ENCODE measurements around the gene GRHL3.

DNA sequence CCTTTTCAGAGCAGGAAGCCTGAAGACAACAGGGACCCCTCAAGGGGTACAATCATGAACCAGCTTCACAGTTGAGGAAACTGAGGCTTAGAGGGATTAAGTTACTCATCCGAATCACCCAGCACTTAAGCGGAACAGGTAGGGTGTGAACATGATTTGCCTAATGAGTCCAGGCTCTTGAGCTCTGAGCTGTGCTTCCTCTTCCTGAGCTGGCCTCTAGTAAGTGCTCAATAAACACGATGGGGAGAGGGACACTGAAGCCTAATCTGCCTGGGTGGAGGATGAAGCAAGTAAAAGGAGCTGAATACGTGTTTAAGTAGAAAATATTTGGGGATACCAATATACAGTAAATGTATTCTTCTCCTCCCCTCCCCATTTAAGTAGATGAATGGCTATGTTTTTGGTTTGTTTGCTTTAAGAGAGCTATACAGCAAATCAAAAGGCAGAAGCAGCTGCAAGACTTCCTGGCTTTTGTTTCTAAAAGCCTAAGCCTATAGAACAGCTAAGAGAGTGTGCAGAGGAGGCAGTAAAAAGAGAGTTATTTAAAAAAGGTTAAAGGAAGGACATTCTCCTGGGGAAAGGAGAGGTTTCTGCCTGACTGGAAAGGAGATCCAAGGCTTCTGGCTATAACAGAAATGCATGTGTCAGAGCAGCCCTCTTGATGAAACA lies 74.0 kb downstream of the GRHL3 start:
- TF ChIP-seq, protein P1, sequence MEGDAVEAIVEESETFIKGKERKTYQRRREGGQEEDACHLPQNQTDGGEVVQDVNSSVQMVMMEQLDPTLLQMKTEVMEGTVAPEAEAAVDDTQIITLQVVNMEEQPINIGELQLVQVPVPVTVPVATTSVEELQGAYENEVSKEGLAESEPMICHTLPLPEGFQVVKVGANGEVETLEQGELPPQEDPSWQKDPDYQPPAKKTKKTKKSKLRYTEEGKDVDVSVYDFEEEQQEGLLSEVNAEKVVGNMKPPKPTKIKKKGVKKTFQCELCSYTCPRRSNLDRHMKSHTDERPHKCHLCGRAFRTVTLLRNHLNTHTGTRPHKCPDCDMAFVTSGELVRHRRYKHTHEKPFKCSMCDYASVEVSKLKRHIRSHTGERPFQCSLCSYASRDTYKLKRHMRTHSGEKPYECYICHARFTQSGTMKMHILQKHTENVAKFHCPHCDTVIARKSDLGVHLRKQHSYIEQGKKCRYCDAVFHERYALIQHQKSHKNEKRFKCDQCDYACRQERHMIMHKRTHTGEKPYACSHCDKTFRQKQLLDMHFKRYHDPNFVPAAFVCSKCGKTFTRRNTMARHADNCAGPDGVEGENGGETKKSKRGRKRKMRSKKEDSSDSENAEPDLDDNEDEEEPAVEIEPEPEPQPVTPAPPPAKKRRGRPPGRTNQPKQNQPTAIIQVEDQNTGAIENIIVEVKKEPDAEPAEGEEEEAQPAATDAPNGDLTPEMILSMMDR (IDR thresholded peaks at IDR 0.05), result no peak
- TF ChIP-seq MXD4 (CRISPR knock-in tag; IDR thresholded peaks at IDR 0.05; ENCODE audit: borderline replicate concordance), result no peak
- TF ChIP-seq, protein P2, sequence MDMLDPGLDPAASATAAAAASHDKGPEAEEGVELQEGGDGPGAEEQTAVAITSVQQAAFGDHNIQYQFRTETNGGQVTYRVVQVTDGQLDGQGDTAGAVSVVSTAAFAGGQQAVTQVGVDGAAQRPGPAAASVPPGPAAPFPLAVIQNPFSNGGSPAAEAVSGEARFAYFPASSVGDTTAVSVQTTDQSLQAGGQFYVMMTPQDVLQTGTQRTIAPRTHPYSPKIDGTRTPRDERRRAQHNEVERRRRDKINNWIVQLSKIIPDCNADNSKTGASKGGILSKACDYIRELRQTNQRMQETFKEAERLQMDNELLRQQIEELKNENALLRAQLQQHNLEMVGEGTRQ (CRISPR knock-in tag; IDR thresholded peaks at IDR 0.05), result no peak
- TF ChIP-seq TEAD4 (CRISPR knock-in tag; IDR thresholded peaks at IDR 0.05), result no peak
- TF ChIP-seq, protein P3, sequence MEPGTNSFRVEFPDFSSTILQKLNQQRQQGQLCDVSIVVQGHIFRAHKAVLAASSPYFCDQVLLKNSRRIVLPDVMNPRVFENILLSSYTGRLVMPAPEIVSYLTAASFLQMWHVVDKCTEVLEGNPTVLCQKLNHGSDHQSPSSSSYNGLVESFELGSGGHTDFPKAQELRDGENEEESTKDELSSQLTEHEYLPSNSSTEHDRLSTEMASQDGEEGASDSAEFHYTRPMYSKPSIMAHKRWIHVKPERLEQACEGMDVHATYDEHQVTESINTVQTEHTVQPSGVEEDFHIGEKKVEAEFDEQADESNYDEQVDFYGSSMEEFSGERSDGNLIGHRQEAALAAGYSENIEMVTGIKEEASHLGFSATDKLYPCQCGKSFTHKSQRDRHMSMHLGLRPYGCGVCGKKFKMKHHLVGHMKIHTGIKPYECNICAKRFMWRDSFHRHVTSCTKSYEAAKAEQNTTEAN (CRISPR knock-in tag; IDR thresholded peaks at IDR 0.05), result no peak
- no peak for TF ChIP-seq E2F4 (CRISPR knock-in tag; IDR thresholded peaks at IDR 0.05; ENCODE audit: borderline replicate concordance, low read depth)
- TF ChIP-seq ZNF671 (CRISPR knock-in tag; IDR thresholded peaks at IDR 0.05), result no peak
